DND-41 (cell line): ENCODE results near the gene TMX2.
A peak's percentile ranks its signal among the peaks of the same experiment; 100 is the strongest.

ENCODE experiments used
- ATAC-seq: fragments of 200-7000 bp; cut with Tn5 transposase; 3 replicates; pipeline ENCODE4 v1.9.1; 2021; ENCODE audit warnings: low read depth; ENCODE audit not compliant: insufficient read depth
- DNase-seq: peaks from one replicate; pipeline ENCODE4 v3.0.0-alpha.2; 2020
- H2AFZ ChIP-seq: 2 replicates; pipeline ENCODE4 v1.6.0; 2012; ENCODE audit warnings: low read depth, low read length
- H3K27ac ChIP-seq: 2 replicates; pipeline ENCODE4 v1.5.1; 2012; ENCODE audit warnings: low read length, inconsistent platforms
- H3K27me3 ChIP-seq: fragments of 200-600 bp; sonication (generic); 2 replicates; pipeline ENCODE4 v1.6.0; 2012; ENCODE audit warnings: low read length, mild to moderate bottlenecking, inconsistent platforms; ENCODE audit not compliant: insufficient read depth, poor library complexity
- H3K36me3 ChIP-seq: 2 replicates; pipeline ENCODE4 v1.5.1; 2012; ENCODE audit warnings: low read length, inconsistent platforms; ENCODE audit not compliant: insufficient read depth
- H3K4me1 ChIP-seq: 2 replicates; pipeline ENCODE4 v1.5.1; 2012; ENCODE audit warnings: mild to moderate bottlenecking, low read length; ENCODE audit not compliant: insufficient read depth
- H3K4me2 ChIP-seq: 2 replicates; pipeline ENCODE4 v1.6.0; 2012; ENCODE audit warnings: mild to moderate bottlenecking, moderate library complexity, low read length, inconsistent platforms; ENCODE audit not compliant: insufficient read depth
- H3K4me3 ChIP-seq, 2 experiments: fragments of 200-600 bp in 1 of 2; shearing (Covaris generic) in 1 of 2; 2 replicates each; pipeline ENCODE4 v1.5.1; 2012 to 2016; ENCODE audit warnings: inconsistent platforms in 2 of 2, low read length in 2 of 2, mild to moderate bottlenecking in 2 of 2, low read depth in 1 of 2, moderate library complexity in 1 of 2
- H3K79me2 ChIP-seq: 2 replicates; pipeline ENCODE4 v1.6.0; 2012; ENCODE audit warnings: low read length, inconsistent platforms; ENCODE audit not compliant: insufficient read depth
- H3K9ac ChIP-seq: 2 replicates; pipeline ENCODE4 v1.6.0; 2012; ENCODE audit warnings: low read depth, mild to moderate bottlenecking, inconsistent platforms, low read length, moderate library complexity
- H3K9me3 ChIP-seq: 2 replicates; pipeline ENCODE4 v1.5.1; 2012; ENCODE audit warnings: low read length, moderate library complexity, mild to moderate bottlenecking, inconsistent platforms; ENCODE audit not compliant: insufficient read depth, severe bottlenecking
- H4K20me1 ChIP-seq: 2 replicates; pipeline ENCODE4 v1.6.0; 2012; ENCODE audit warnings: low read length; ENCODE audit not compliant: insufficient read depth
- CTCF ChIP-seq: IDR thresholded peaks from 2 replicates; pipeline ENCODE4 v1.5.1; 2012; ENCODE audit warnings: borderline replicate concordance, low read length, moderate library complexity, mild to moderate bottlenecking; ENCODE audit not compliant: poor library complexity, severe bottlenecking; ENCODE audit errors: extremely low read depth
- EZH2 ChIP-seq: IDR thresholded peaks from 3 replicates; pipeline ENCODE4 v1.6.1; 2012; ENCODE audit warnings: borderline replicate concordance, low read depth, mild to moderate bottlenecking, moderate library complexity, low read length, inconsistent platforms; ENCODE audit not compliant: severe bottlenecking

The TMX2 gene

GRCh38 chr11:57674251-57674650, 38.1 kb upstream of the TMX2 start:
- ATAC-seq, result no peak
- no peak overlapping the region for H3K4me3 ChIP-seq
- H3K27ac ChIP-seq, result no peak overlapping the region
- peak overlapping the region; percentile 34 for H3K4me2 ChIP-seq
- H4K20me1 ChIP-seq, result peaks cover 74% of the 10 kb centered on the region
- no peak for DNase-seq
- no peak overlapping the region for H3K9ac ChIP-seq
- no peaks in the 10 kb centered on the region for H3K27me3 ChIP-seq
- peaks cover 94% of the 10 kb centered on the region for H3K79me2 ChIP-seq
- TF ChIP-seq CTCF, result no peak
- no peak for TF ChIP-seq EZH2
- H2AFZ ChIP-seq, result no peak overlapping the region
- H3K36me3 ChIP-seq, result peaks cover 73% of the 10 kb centered on the region
- no peaks in the 10 kb centered on the region for H3K9me3 ChIP-seq
- H3K4me1 ChIP-seq, result peaks cover 44% of the 10 kb centered on the region

GRCh38 chr11:57675176-57675941, 37.0 kb upstream of the TMX2 start:
- Histone ChIP-seq H3K79me2 (peaks cover 94% of the 10 kb centered on the region), H2AFZ (no peak overlapping the region), H3K9me3 (no peaks in the 10 kb centered on the region), H3K36me3 (peaks cover 83% of the 10 kb centered on the region), H3K27me3 (no peaks in the 10 kb centered on the region), H3K4me3 (no peak overlapping the region), H3K27ac (no peak overlapping the region), H3K4me2 (peak overlapping the region; percentile 11; the same call in 1 of the 2 replicates), H3K9ac (no peak overlapping the region), H3K4me1 (peaks cover 33% of the 10 kb centered on the region), H4K20me1 (peaks cover 75% of the 10 kb centered on the region)
- no peak for TF ChIP-seq CTCF
- TF ChIP-seq EZH2, result no peak
- no peak for DNase-seq
- no peak; the same call in 2 of the 3 replicates for ATAC-seq

- no peak overlapping the region for H3K4me3 ChIP-seq
- H3K79me2 ChIP-seq, result peaks cover 87% of the 10 kb centered on the region
- no peak overlapping the region for H2AFZ ChIP-seq
- no peak for ATAC-seq
- TF ChIP-seq EZH2 (no peak), CTCF (no peak)
- H3K9me3 ChIP-seq, result no peaks in the 10 kb centered on the region
- peaks cover 86% of the 10 kb centered on the region for H3K36me3 ChIP-seq
- H3K9ac ChIP-seq, result no peak overlapping the region
- H3K4me1 ChIP-seq, result peaks cover 5% of the 10 kb centered on the region
- no peak overlapping the region for H3K4me2 ChIP-seq
- DNase-seq, result no peak
- no peak overlapping the region for H3K27ac ChIP-seq
- H3K27me3 ChIP-seq, result no peaks in the 10 kb centered on the region
- H4K20me1 ChIP-seq, result peaks cover 56% of the 10 kb centered on the region
These were observed 33.0 kb upstream of the TMX2 start for GRCh38 chr11:57679396-57679795.
